H1 (cell line): ENCODE results near the gene EPHB1.

Experiments used
- BRCA1 ChIP-seq: IDR thresholded peaks from 2 replicates; pipeline ENCODE4 v1.6.1; 2012; ENCODE audit warnings: low read depth, low read length, improper control_type of control experiment
- EP300 ChIP-seq, 2 experiments: IDR thresholded peaks; 1 replicate in 1 of 2; 2 replicates in 1 of 2; pipeline ENCODE4 v1.6.1; 2011 to 2012; ENCODE audit warnings: low read depth in 2 of 2, low read length in 2 of 2, mild to moderate bottlenecking in 2 of 2, borderline replicate concordance in 1 of 2, inconsistent platforms in 1 of 2, moderate library complexity in 1 of 2
- GTF2F1 ChIP-seq: IDR thresholded peaks from 2 replicates; pipeline ENCODE4 v1.6.1; 2012; ENCODE audit warnings: low read depth, low read length, improper control_type of control experiment, borderline replicate concordance
- POLR2A ChIP-seq, 2 experiments: IDR thresholded peaks; 1 replicate in 1 of 2; 2 replicates in 1 of 2; pipeline ENCODE4 v1.6.1; 2011; ENCODE audit warnings: low read depth in 2 of 2, low read length in 2 of 2, mild to moderate bottlenecking in 2 of 2; ENCODE audit errors: control extremely low read depth in 1 of 2
- RXRA ChIP-seq: IDR thresholded peaks from 2 replicates; pipeline ENCODE4 v1.6.1; 2011; ENCODE audit warnings: low read depth, mild to moderate bottlenecking, low read length, moderate library complexity; ENCODE audit not compliant: insufficient read depth
- SP2 ChIP-seq: IDR thresholded peaks from 2 replicates; pipeline ENCODE4 v1.6.1; 2012; ENCODE audit warnings: mild to moderate bottlenecking, low read length, inconsistent platforms
- TF ChIP-seq, protein P1 (sequence below), 3 experiments: IDR thresholded peaks; 1 replicate in 2 of 3; 2 replicates in 1 of 3; pipeline versions ENCODE4 v1.5.1 to v1.6.1; 2011; ENCODE audit warnings: low read length in 3 of 3, mild to moderate bottlenecking in 3 of 3, inconsistent platforms in 2 of 3, low read depth in 1 of 3, moderate library complexity in 1 of 3; ENCODE audit not compliant: insufficient read depth in 1 of 3; ENCODE audit errors: control extremely low read depth in 1 of 3
- TF ChIP-seq, protein P2 (sequence below): IDR thresholded peaks from 2 replicates; pipeline ENCODE4 v1.6.1; 2012; ENCODE audit warnings: inconsistent platforms

DNA sequence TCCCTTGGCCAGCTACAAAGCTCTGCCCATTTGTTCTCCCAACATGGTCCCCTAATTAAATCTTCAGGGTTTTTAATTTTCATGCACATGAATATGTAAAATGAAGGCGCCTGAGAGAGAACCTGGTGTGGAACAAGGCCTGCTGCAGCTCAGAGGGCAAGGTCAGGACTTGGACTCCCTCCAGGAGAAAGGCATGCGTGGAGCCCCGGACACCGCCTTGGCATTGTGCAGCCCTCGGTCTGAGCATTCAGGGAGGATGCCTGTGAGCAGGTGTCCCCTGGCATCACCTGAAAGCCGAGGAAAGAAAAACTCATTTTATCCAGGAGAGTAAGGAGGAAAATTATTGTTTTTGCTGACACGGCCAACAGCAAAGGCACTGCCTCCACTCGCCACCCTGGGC lies 33.8 kb upstream of the EPHB1 start:
- TF ChIP-seq POLR2A (IDR thresholded peaks at IDR 0.05; ENCODE audit: control extremely low read depth in 1 of 2, low read depth in 2 of 2, low read length in 2 of 2) (no peak), RXRA (no peak), BRCA1 (no peak), GTF2F1 (no peak), SP2 (no peak), EP300 (IDR thresholded peaks at IDR 0.05; ENCODE audit: borderline replicate concordance in 1 of 2, low read depth in 2 of 2, low read length in 2 of 2) (no peak)
- TF ChIP-seq, protein P1, sequence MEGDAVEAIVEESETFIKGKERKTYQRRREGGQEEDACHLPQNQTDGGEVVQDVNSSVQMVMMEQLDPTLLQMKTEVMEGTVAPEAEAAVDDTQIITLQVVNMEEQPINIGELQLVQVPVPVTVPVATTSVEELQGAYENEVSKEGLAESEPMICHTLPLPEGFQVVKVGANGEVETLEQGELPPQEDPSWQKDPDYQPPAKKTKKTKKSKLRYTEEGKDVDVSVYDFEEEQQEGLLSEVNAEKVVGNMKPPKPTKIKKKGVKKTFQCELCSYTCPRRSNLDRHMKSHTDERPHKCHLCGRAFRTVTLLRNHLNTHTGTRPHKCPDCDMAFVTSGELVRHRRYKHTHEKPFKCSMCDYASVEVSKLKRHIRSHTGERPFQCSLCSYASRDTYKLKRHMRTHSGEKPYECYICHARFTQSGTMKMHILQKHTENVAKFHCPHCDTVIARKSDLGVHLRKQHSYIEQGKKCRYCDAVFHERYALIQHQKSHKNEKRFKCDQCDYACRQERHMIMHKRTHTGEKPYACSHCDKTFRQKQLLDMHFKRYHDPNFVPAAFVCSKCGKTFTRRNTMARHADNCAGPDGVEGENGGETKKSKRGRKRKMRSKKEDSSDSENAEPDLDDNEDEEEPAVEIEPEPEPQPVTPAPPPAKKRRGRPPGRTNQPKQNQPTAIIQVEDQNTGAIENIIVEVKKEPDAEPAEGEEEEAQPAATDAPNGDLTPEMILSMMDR (IDR thresholded peaks at IDR 0.05; ENCODE audit: control extremely low read depth in 1 of 3, insufficient read depth in 1 of 3, low read depth in 1 of 3, low read length in 3 of 3) = no peak
- TF ChIP-seq, protein P2, sequence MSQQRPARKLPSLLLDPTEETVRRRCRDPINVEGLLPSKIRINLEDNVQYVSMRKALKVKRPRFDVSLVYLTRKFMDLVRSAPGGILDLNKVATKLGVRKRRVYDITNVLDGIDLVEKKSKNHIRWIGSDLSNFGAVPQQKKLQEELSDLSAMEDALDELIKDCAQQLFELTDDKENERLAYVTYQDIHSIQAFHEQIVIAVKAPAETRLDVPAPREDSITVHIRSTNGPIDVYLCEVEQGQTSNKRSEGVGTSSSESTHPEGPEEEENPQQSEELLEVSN = no peak
